Tibial nerve (tissue), 4 donors: ENCODE results near the gene ADCY2.

Experiments
- CTCF ChIP-seq, 5 experiments: fragments of 200-600 bp in 3 of 5; fragments of 450-650 bp in 2 of 5; sonication (generic) in 3 of 5; IDR thresholded peaks; one replicate each; pipeline ENCODE4 v1.5.1; 2016 to 2019; ENCODE audit warnings: antibody characterized with exemption in 5 of 5, mild to moderate bottlenecking in 3 of 5, moderate library complexity in 2 of 5
- EP300 ChIP-seq, 2 donors: sonication (generic); formaldehyde crosslinking; IDR thresholded peaks; one replicate each; pipeline ENCODE4 v1.6.1; 2017; ENCODE audit warnings: antibody characterized with exemption in 2 of 2, mild to moderate bottlenecking in 1 of 2
- POLR2A ChIP-seq, 2 donors: fragments of 450-650 bp; IDR thresholded peaks; one replicate each; pipeline ENCODE4 v1.6.1; 2017; ENCODE audit warnings: antibody characterized with exemption in 2 of 2, mild to moderate bottlenecking in 2 of 2, moderate library complexity in 2 of 2

- no peak for TF ChIP-seq POLR2A (IDR thresholded peaks at IDR 0.05)
- TF ChIP-seq CTCF (IDR thresholded peaks at IDR 0.05), result no peak
- no peak for TF ChIP-seq EP300 (IDR thresholded peaks at IDR 0.05)
These were observed 417.1 kb downstream of the ADCY2 start for GRCh38 chr5:7813007-7813406.
